Keratinocyte (primary cell): Measurements from ENCODE around the gene GAB2. TPM values are rescaled to one million over a fixed set of nuclear protein-coding genes. Genes with fewer than 3 reads are reported as not detected.

ENCODE experiments used
- DNase-seq: peaks from one replicate; pipeline ENCODE4 v3.0.0-alpha.2; 2011; ENCODE audit warnings: low read depth, missing footprints, low spot score
- FAIRE-seq: peaks from 2 replicates; lab custom pipeline; 2011; peaks lifted over from hg19 to GRCh38; lab: Jason Lieb, UNC
- H2AFZ ChIP-seq: 2 replicates; pipeline ENCODE4 v1.6.0; 2012; ENCODE audit warnings: low read length, control low read depth, inconsistent platforms; ENCODE audit not compliant: control insufficient read depth
- H3K27ac ChIP-seq: 2 replicates; pipeline ENCODE4 v1.5.1; 2011; ENCODE audit warnings: low read length; ENCODE audit not compliant: control insufficient read depth, insufficient read depth
- H3K27me3 ChIP-seq: 3 replicates; pipeline ENCODE4 v1.6.0; 2011; ENCODE audit warnings: low read length; ENCODE audit not compliant: control insufficient read depth, insufficient read depth; ENCODE audit errors: extremely low read depth
- H3K36me3 ChIP-seq, 2 experiments: 2 replicates in 1 of 2; 3 replicates in 1 of 2; pipeline ENCODE4 v1.5.1; 2011; ENCODE audit warnings: low read length in 2 of 2, mild to moderate bottlenecking in 1 of 2; ENCODE audit not compliant: control insufficient read depth in 2 of 2, insufficient read depth in 2 of 2; ENCODE audit errors: extremely low read depth in 1 of 2
- H3K4me1 ChIP-seq: 3 replicates; pipeline ENCODE4 v1.5.1; 2011; ENCODE audit warnings: low read length; ENCODE audit not compliant: control insufficient read depth, insufficient read depth; ENCODE audit errors: extremely low read depth
- H3K4me2 ChIP-seq: 3 replicates; pipeline ENCODE4 v1.6.0; 2011; ENCODE audit warnings: low read depth, low read length; ENCODE audit not compliant: control insufficient read depth, insufficient read depth; ENCODE audit errors: extremely low read depth
- H3K4me3 ChIP-seq, 3 experiments: fragments of 200-600 bp in 1 of 3; sonication (generic) in 1 of 3; 2 replicates in 2 of 3; 3 replicates in 1 of 3; pipeline ENCODE4 v1.5.1; 2011 to 2016; ENCODE audit warnings: low read length in 3 of 3, mild to moderate bottlenecking in 3 of 3, control low read depth in 2 of 3, inconsistent platforms in 1 of 3, low read depth in 1 of 3, mixed read lengths in 1 of 3, mixed run types in 1 of 3, moderate library complexity in 1 of 3; ENCODE audit not compliant: control insufficient read depth in 2 of 3, insufficient read depth in 2 of 3; ENCODE audit errors: extremely low read depth in 1 of 3
- H3K79me2 ChIP-seq: 2 replicates; pipeline ENCODE4 v1.6.0; 2012; ENCODE audit warnings: low read length; ENCODE audit not compliant: control insufficient read depth, insufficient read depth
- H3K9ac ChIP-seq: 3 replicates; pipeline ENCODE4 v1.6.0; 2011; ENCODE audit warnings: low read length; ENCODE audit not compliant: control insufficient read depth, insufficient read depth; ENCODE audit errors: extremely low read depth
- H3K9me1 ChIP-seq: 3 replicates; pipeline ENCODE4 v1.6.0; 2011; ENCODE audit warnings: low read length; ENCODE audit not compliant: control insufficient read depth, insufficient read depth; ENCODE audit errors: extremely low read depth
- H3K9me3 ChIP-seq: 2 replicates; pipeline ENCODE4 v1.5.1; 2012; ENCODE audit warnings: low read depth, low read length; ENCODE audit not compliant: control insufficient read depth
- H4K20me1 ChIP-seq: 3 replicates; pipeline ENCODE4 v1.6.0; 2011; ENCODE audit warnings: low read length; ENCODE audit not compliant: control insufficient read depth, insufficient read depth; ENCODE audit errors: extremely low read depth
- EZH2 ChIP-seq: IDR thresholded peaks from one replicate; pipeline ENCODE4 v1.6.1; 2012; ENCODE audit warnings: inconsistent platforms, mild to moderate bottlenecking, low read length, moderate library complexity
- dilution Hi-C: fragments of 300-500 bp; cut with MboI; formaldehyde crosslinking; loops from one replicate; pipeline ENCODE4 v1.7.0; 2020; ENCODE audit warnings: low sequenced_read_pairs; ENCODE audit not compliant: extremely low pct_ligation_motif_present
- polyA plus RNA-seq, 5 experiments: library from polyadenylated mRNA; depleted of rRNA in 3 of 5; stranded (reverse) in 3 of 5; stranded (forward) in 1 of 5; unstranded in 1 of 5; fragments of >200 nt; gene quantifications; 1 replicate in 1 of 5; 2 replicates in 3 of 5; 3 replicates in 1 of 5; pipeline versions ENCODE4 v1.2.1 to v1.2.3, GENCODE V29; 2011 to 2012; ENCODE audit warnings: missing spikeins in 2 of 5, low read depth in 1 of 5, low replicate concordance in 1 of 5
- TF ChIP-seq, protein P1 (sequence below), 3 experiments: IDR thresholded peaks in 1 of 3; conservative IDR thresholded peaks in 1 of 3; optimal IDR thresholded peaks in 1 of 3; 2 replicates in 2 of 3; 3 replicates in 1 of 3; pipeline versions ENCODE3 to v1.5.1; 2011; ENCODE audit warnings: low read length in 3 of 3, mild to moderate bottlenecking in 3 of 3, moderate library complexity in 2 of 3, control low read depth in 1 of 3, inconsistent platforms in 1 of 3; ENCODE audit not compliant: insufficient read depth in 2 of 3; ENCODE audit errors: extremely low read depth in 1 of 3

The GAB2 gene
- polyA plus RNA-seq, 1 donor (not counting 4 experiments of a cell fraction or from before 2014, with no cell fraction given) = 0.68 TPM

DNA sequence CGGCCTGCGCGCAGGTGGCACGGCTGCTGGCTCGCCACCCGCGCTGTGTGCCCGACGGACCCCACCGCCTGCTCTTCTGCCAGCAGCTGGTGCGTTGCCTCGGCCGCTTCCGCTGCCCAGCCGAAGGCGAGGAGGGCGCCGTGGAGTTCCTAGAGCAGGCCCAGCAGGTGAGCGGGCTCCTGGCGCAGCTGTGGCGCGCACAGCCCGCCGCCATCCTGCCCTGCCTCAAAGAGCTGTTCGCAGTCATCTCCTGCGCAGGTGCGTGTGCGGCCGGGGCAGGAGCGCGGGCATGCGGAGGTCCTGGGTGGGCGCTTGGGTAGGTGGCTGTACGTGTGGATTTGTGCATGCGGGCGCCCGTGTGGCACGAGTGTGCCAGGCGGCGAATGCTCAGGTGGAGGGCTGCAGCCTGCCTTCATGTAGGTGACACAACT lies 220.9 kb downstream of the GAB2 start:
- Histone ChIP-seq H3K27ac (no peak overlapping the region), H3K27me3 (no peaks in the 10 kb centered on the region), H3K9me1 (no peaks in the 10 kb centered on the region), H3K4me3 (no peak overlapping the region), H3K9ac (no peak overlapping the region), H4K20me1 (peaks cover 3% of the 10 kb centered on the region), H3K4me2 (no peak overlapping the region), H3K9me3 (no peaks in the 10 kb centered on the region), H3K36me3 (peaks cover 0 to 36% of the 10 kb centered on the region in 2 experiments), H3K4me1 (peaks cover 3% of the 10 kb centered on the region), H3K79me2 (peaks cover 8% of the 10 kb centered on the region), H2AFZ (no peak overlapping the region)
- no peak for TF ChIP-seq EZH2
- TF ChIP-seq, protein P1, sequence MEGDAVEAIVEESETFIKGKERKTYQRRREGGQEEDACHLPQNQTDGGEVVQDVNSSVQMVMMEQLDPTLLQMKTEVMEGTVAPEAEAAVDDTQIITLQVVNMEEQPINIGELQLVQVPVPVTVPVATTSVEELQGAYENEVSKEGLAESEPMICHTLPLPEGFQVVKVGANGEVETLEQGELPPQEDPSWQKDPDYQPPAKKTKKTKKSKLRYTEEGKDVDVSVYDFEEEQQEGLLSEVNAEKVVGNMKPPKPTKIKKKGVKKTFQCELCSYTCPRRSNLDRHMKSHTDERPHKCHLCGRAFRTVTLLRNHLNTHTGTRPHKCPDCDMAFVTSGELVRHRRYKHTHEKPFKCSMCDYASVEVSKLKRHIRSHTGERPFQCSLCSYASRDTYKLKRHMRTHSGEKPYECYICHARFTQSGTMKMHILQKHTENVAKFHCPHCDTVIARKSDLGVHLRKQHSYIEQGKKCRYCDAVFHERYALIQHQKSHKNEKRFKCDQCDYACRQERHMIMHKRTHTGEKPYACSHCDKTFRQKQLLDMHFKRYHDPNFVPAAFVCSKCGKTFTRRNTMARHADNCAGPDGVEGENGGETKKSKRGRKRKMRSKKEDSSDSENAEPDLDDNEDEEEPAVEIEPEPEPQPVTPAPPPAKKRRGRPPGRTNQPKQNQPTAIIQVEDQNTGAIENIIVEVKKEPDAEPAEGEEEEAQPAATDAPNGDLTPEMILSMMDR (optimal IDR thresholded peaks at IDR 0.05 in 1 of 3, IDR thresholded peaks at IDR 0.05 in 1 of 3, conservative IDR thresholded peaks at IDR 0.05 in 1 of 3; ENCODE audit: extremely low read depth in 1 of 3, insufficient read depth in 2 of 3, low read length in 3 of 3) = no peak
- dilution Hi-C loops = no loop called here
- DNase-seq (no peak), FAIRE-seq (no peak)

DNA sequence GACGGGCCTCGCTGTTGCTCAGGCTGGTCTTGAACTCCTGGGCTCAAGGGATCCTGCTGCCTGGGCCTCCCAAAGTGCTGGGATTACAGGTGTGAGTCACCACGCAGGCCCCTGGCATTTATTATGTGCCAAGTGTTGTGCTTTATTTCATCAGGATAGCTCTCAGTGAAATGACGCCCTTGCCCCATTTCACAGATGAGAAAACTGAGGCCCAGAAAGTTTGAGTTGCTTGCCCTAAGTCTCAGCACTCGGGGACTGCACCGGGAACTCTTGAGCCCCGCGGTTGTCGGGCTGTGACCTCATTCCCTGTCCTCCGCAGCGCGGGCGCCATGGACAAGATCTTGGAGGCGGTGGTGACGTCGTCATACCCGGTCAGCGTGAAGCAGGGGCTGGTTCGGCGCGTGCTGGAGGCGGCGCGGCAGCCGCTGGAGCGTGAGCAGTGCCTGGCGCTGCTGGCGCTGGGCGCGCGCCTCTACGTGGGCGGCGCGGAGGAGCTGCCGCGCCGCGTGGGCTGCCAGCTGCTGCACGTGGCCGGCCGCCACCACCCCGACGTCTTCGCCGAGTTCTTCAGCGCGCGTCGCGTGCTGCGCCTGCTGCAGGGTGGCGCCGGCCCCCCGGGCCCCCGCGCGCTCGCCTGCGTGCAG lies 221.6 kb downstream of the GAB2 start:
- H4K20me1 ChIP-seq = peaks cover 3% of the 10 kb centered on the region
- dilution Hi-C loops = no loop called here
- no peaks in the 10 kb centered on the region for H3K27me3 ChIP-seq
- FAIRE-seq (no peak), DNase-seq (no peak)
- no peaks in the 10 kb centered on the region for H3K9me3 ChIP-seq
- H3K9me1 ChIP-seq = no peaks in the 10 kb centered on the region
- H3K36me3 ChIP-seq = peaks cover 0 to 31% of the 10 kb centered on the region in 2 experiments
- H3K4me2 ChIP-seq = no peak overlapping the region
- H3K27ac ChIP-seq = no peak overlapping the region
- no peak overlapping the region for H3K9ac ChIP-seq
- peaks cover 3% of the 10 kb centered on the region for H3K4me1 ChIP-seq
- TF ChIP-seq EZH2 = no peak
- no peak overlapping the region for H2AFZ ChIP-seq
- H3K4me3 ChIP-seq = no peak overlapping the region
- peaks cover 11% of the 10 kb centered on the region for H3K79me2 ChIP-seq

- Histone ChIP-seq H2AFZ (no peak overlapping the region), H3K4me1 (peaks cover 11% of the 10 kb centered on the region), H3K36me3 (peaks cover 0 to 20% of the 10 kb centered on the region in 2 experiments), H3K9me3 (no peaks in the 10 kb centered on the region), H3K9me1 (no peaks in the 10 kb centered on the region), H4K20me1 (peaks cover 3% of the 10 kb centered on the region), H3K4me3 (no peak overlapping the region), H3K9ac (no peak overlapping the region), H3K79me2 (peaks cover 22% of the 10 kb centered on the region), H3K4me2 (no peak overlapping the region), H3K27me3 (no peaks in the 10 kb centered on the region), H3K27ac (no peak overlapping the region)
- DNase-seq (no peak), FAIRE-seq (peak; percentile 78)
- dilution Hi-C loops = no loop called here
- TF ChIP-seq, protein P1 (optimal IDR thresholded peaks at IDR 0.05 in 1 of 3, IDR thresholded peaks at IDR 0.05 in 1 of 3, conservative IDR thresholded peaks at IDR 0.05 in 1 of 3; ENCODE audit: extremely low read depth in 1 of 3, insufficient read depth in 2 of 3, low read length in 3 of 3) = no peak
- TF ChIP-seq EZH2 = no peak
Measured at GRCh38 chr11:78194490-78194889, 223.1 kb downstream of the GAB2 start.
